SK-MEL-5 (cell line): ENCODE data around the gene PLEKHH1. TPM values are rescaled to one million over a fixed set of nuclear protein-coding genes. Genes with fewer than 3 reads are reported as not detected.

Experiments used
- DNase-seq: peaks from one replicate; pipeline ENCODE4 v3.0.0-alpha.2; 2016; ENCODE audit warnings: low read depth, low spot score
- in situ Hi-C: cut with HindIII; loops from 2 replicates; pipeline ENCODE4 v1.10.0; 2016; ENCODE audit warnings: low sequenced_read_pairs, high pct_unique_total_duplicates, low pct_unique_long_range_greater_than_20kb
- small RNA-seq, 2 experiments: library from RNA; depleted of rRNA; stranded (forward); fragments of <200 nt; gene quantifications; one replicate each; pipeline ENCODE3, GENCODE V24; 2014
- total RNA-seq: library from RNA; depleted of rRNA; stranded (reverse); fragments of >200 nt; shearing (Covaris generic); gene quantifications from 2 replicates; pipeline ENCODE4 v1.2.3, GENCODE V29; 2014; rRNA removed

The PLEKHH1 gene
- total RNA-seq, 1 experiment from 2014 or later, result 143 TPM

- DNase-seq, result no peak
- in situ Hi-C loops, result no loop called here
These were observed 94.4 kb downstream of the PLEKHH1 start for GRCh38 chr14:67627519-67627918.

- in situ Hi-C loops, result no loop called here
- DNase-seq, result no peak
These were observed 97.1 kb downstream of the PLEKHH1 start for GRCh38 chr14:67630186-67630585.

GRCh38 chr14:67630938-67631337 is 97.8 kb downstream of the PLEKHH1 start:
- in situ Hi-C loops, result no loop called here

GRCh38 chr14:67633451-67634147 is 100.5 kb downstream of the PLEKHH1 start:
- DNase-seq, result no peak
- in situ Hi-C loops, result no loop called here

More at GRCh38 chr14:67630938-67631337, 97.8 kb downstream of the PLEKHH1 start:
- no peak for DNase-seq

- in situ Hi-C loops, result no loop called here
- no peak for DNase-seq
These were observed 103.3 kb downstream of the PLEKHH1 start for GRCh38 chr14:67636361-67636919.

- DNase-seq, result no peak
- in situ Hi-C loops, result no loop called here
These were observed 105.6 kb downstream of the PLEKHH1 start for GRCh38 chr14:67638642-67639041.

Small RNA genes within 50 kb of the gene (small RNA-seq; reads per million reads assigned to genes)
- gene AL132640.3 (0 reads per million in 2 experiments), gene RF00019 (0 reads per million in 2 experiments)

Other genes with a start within 250 kb of the PLEKHH1 start
- 245 and 251 TPM in 2 replicates for gene ATP6V1D, start 173.5 kb upstream of the PLEKHH1 start, total RNA-seq
- gene EIF2S1, start 173.0 kb upstream of the PLEKHH1 start, total RNA-seq, result 231 and 257 TPM in 2 replicates
- gene PLEK2, start 121.1 kb upstream of the PLEKHH1 start, total RNA-seq, result 0.55 and 0.69 TPM in 2 replicates
- gene TMEM229B, start 44.6 kb upstream of the PLEKHH1 start, total RNA-seq, result 59.2 and 62.3 TPM in 2 replicates
- gene PIGH, start 67.0 kb downstream of the PLEKHH1 start, total RNA-seq, result 48.7 and 52.4 TPM in 2 replicates
- gene ARG2, start 86.6 kb downstream of the PLEKHH1 start, total RNA-seq, result 3.1 and 5.3 TPM in 2 replicates
- gene VTI1B, start 141.3 kb downstream of the PLEKHH1 start, total RNA-seq, result 52.5 and 72.1 TPM in 2 replicates
- 116 and 119 TPM in 2 replicates for gene RDH11, start 162.5 kb downstream of the PLEKHH1 start, total RNA-seq
- 0.35 and 0.66 TPM in 2 replicates for gene RDH12, start 168.6 kb downstream of the PLEKHH1 start, total RNA-seq